GM10248 (cell line): Measurements from ENCODE around the gene TRERF1.

Experiments
- CTCF ChIA-PET: fragments of 300-600 bp; sonication (Branson Sonifier 250); formaldehyde crosslinking; extraction: SDS; loops from one replicate; lab custom pipeline; 2021; ENCODE audit warnings: antibody characterized with exemption; lab: Yijun Ruan, JAX
- POLR2A ChIA-PET: fragments of 350-650 bp; sonication (Branson Sonifier 250); formaldehyde crosslinking; extraction: SDS; loops from one replicate; lab custom pipeline; 2020; ENCODE audit warnings: antibody characterized with exemption; lab: Yijun Ruan, JAX
- DNase-seq: peaks from one replicate; pipeline ENCODE4 v3.0.0; 2012; ENCODE audit errors: extremely low spot score
- CTCF ChIP-seq: IDR thresholded peaks from 2 replicates; pipeline ENCODE4 v1.5.1; 2012; ENCODE audit warnings: mild to moderate bottlenecking, low read depth; ENCODE audit errors: extremely low read depth, missing control alignments, control extremely low read depth

The TRERF1 gene

GRCh38 chr6:42276034-42276890, 175.5 kb downstream of the TRERF1 start:
- ChIA-PET POLR2A (no interaction called here), CTCF (no interaction called here)
- no peak for TF ChIP-seq CTCF
- DNase-seq, result no peak

- no peak for TF ChIP-seq CTCF
- ChIA-PET POLR2A (no interaction called here), CTCF (no interaction called here)
- no peak for DNase-seq
Observed at GRCh38 chr6:42275376-42276033, 176.2 kb downstream of the TRERF1 start.

GRCh38 chr6:42274898-42275297, 176.8 kb downstream of the TRERF1 start:
- no peak for DNase-seq
- CTCF ChIA-PET, result no interaction called here
- POLR2A ChIA-PET, result no interaction called here
- TF ChIP-seq CTCF, result no peak

GRCh38 chr6:42271834-42272805, 179.6 kb downstream of the TRERF1 start:
- CTCF ChIA-PET, result interaction anchor here (1.2 to 3.4 kb wide), 3 partner anchors 10 to 276 kb away, joined by 3 to 13 read pairs (median 3); no protein-coding TSS in a partner anchor
- no peak for TF ChIP-seq CTCF
- DNase-seq, result no peak
- POLR2A ChIA-PET, result interaction anchor here (0.6 kb wide), 1 partner anchor 613 kb away, joined by 4 read pairs; no protein-coding TSS in a partner anchor

GRCh38 chr6:42269974-42270510, 181.7 kb downstream of the TRERF1 start:
- no peak for DNase-seq
- POLR2A ChIA-PET, result no interaction called here
- CTCF ChIA-PET, result interaction anchor here (1.3 kb wide), 2 partner anchors 278 to 294 kb away, joined by 3 to 4 read pairs; partner anchors contain the start of gene UBR2
- TF ChIP-seq CTCF, result no peak
